ENCODE measurements around the gene CDC37L1.
"Not testable (repeated sequence)": the region's sequence is repeated elsewhere in the genome, so short reads cannot be mapped to it uniquely, and the experiment has no call there.

The CDC37L1 gene

GRCh38 chr9:4743131-4743875, 63.9 kb downstream of the CDC37L1 start:
- no peak for FAIRE-seq
- DNase-seq (ENCODE audit: extremely low spot score, insufficient read length, low read depth), result no peak

GRCh38 chr9:4746278-4747030, 67.1 kb downstream of the CDC37L1 start:
- DNase-seq (ENCODE audit: extremely low spot score, insufficient read length, low read depth) (no peak), FAIRE-seq (no peak)

- no peak for DNase-seq (ENCODE audit: extremely low spot score, insufficient read length, low read depth)
- no peak for FAIRE-seq
These were observed 69.2 kb downstream of the CDC37L1 start for GRCh38 chr9:4748612-4749011.

GRCh38 chr9:4750023-4750673, 70.8 kb downstream of the CDC37L1 start:
- FAIRE-seq (peak; percentile 83), DNase-seq (ENCODE audit: extremely low spot score, insufficient read length, low read depth) (no peak)

- FAIRE-seq; DNase-seq (ENCODE audit: extremely low spot score, insufficient read length, low read depth): not testable (repeated sequence)
These were observed 75.2 kb downstream of the CDC37L1 start for GRCh38 chr9:4754530-4754929.

- DNase-seq (ENCODE audit: extremely low spot score, insufficient read length, low read depth) (no peak), FAIRE-seq (peak; percentile 63)
These were observed 75.7 kb downstream of the CDC37L1 start for GRCh38 chr9:4755026-4755609.

- no peak for DNase-seq (ENCODE audit: extremely low spot score, insufficient read length, low read depth)
- no peak for FAIRE-seq
These were observed 77.1 kb downstream of the CDC37L1 start for GRCh38 chr9:4756420-4756819.
